Ishikawa (cell line): ENCODE data around the gene CLSTN2.

Experiments
- CEBPB ChIP-seq: IDR thresholded peaks from 2 replicates; pipeline ENCODE4 v1.6.1; 2012
- CREB1 ChIP-seq: IDR thresholded peaks from 2 replicates; pipeline ENCODE4 v1.6.1; 2012; ENCODE audit warnings: low read depth
- EGR1 ChIP-seq: IDR thresholded peaks from 2 replicates; pipeline ENCODE4 v1.6.1; 2012
- EP300 ChIP-seq: IDR thresholded peaks from 2 replicates; pipeline ENCODE4 v1.6.1; 2012; ENCODE audit warnings: borderline replicate concordance
- FOXM1 ChIP-seq: IDR thresholded peaks from 2 replicates; pipeline ENCODE4 v1.6.1; 2012; ENCODE audit warnings: low read depth, borderline replicate concordance
- NFIC ChIP-seq: IDR thresholded peaks from 2 replicates; pipeline ENCODE4 v1.6.1; 2012
- RAD21 ChIP-seq: IDR thresholded peaks from 2 replicates; pipeline ENCODE4 v1.6.1; 2012; ENCODE audit warnings: low read depth
- TAF1 ChIP-seq: IDR thresholded peaks from 2 replicates; pipeline ENCODE4 v1.6.1; 2012; ENCODE audit warnings: low read depth, mild to moderate bottlenecking
- TCF12 ChIP-seq: IDR thresholded peaks from 2 replicates; pipeline ENCODE4 v1.6.1; 2012; ENCODE audit warnings: low read depth
- TEAD4 ChIP-seq: IDR thresholded peaks from 2 replicates; pipeline ENCODE4 v1.6.1; 2012
- YY1 ChIP-seq: IDR thresholded peaks from 2 replicates; pipeline ENCODE4 v1.6.1; 2012; ENCODE audit warnings: low read depth
- ZBTB7A ChIP-seq: IDR thresholded peaks from 2 replicates; pipeline ENCODE4 v1.6.1; 2012; ENCODE audit warnings: low read depth
- TF ChIP-seq, protein P1 (sequence below): IDR thresholded peaks from 2 replicates; pipeline ENCODE4 v1.6.1; 2012; ENCODE audit warnings: low read depth, mild to moderate bottlenecking
- TF ChIP-seq, protein P2 (sequence below): IDR thresholded peaks from 2 replicates; pipeline ENCODE4 v1.6.1; 2012
- TF ChIP-seq, protein P3 (sequence below): IDR thresholded peaks from 2 replicates; pipeline ENCODE4 v1.6.1; 2012

CLSTN2 gene

DNA sequence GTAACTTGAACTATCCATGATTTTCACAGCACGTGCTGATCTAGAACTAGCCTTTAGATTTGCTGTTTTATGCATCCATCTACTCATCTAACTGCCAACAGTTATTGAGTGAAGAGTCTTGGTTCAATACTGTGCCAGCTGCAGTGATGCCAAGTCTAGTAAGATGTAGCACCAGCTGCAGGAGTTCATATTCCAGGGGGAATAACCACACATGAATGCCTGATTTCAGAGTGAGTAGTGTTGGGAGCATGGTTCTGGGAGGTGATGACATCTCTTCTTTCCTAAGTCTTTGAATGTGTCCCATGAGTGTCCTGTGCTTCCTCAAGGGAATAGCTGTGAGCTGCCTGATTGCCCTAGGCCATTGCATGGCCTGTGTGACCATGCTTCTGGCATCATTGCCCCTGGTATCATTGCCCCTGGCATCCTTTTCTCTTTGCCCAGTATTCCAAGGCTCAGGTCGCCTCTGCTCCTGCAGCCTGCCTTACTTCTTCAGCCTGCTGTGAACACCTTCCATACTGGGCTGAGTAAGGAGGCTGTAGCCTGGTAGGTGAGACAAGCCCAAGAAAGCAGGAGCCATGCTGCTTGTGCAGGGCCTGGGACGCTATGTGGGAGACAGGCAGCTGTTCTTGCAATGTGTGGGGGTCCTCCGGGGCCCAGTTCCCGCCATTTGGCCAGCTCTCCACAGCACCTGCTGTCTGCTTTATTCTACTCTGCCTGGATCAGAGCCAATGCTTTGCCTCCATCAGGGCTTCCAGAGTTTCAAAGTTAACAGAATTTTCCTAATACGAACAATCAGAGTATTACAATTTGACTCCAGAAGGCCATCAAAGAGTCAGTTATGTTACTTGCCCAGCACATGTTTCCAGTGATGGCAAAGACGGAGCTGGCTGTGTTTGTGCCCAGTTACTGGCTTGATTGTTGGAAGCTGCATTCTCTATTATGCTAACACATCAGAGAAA, 73.2 kb downstream of the CLSTN2 start:
- TF ChIP-seq YY1 (no peak), TAF1 (no peak), FOXM1 (no peak), CREB1 (no peak), RAD21 (no peak), ZBTB7A (no peak), EP300 (no peak), TCF12 (no peak), CEBPB (no peak), EGR1 (no peak)
- TF ChIP-seq, protein P1, sequence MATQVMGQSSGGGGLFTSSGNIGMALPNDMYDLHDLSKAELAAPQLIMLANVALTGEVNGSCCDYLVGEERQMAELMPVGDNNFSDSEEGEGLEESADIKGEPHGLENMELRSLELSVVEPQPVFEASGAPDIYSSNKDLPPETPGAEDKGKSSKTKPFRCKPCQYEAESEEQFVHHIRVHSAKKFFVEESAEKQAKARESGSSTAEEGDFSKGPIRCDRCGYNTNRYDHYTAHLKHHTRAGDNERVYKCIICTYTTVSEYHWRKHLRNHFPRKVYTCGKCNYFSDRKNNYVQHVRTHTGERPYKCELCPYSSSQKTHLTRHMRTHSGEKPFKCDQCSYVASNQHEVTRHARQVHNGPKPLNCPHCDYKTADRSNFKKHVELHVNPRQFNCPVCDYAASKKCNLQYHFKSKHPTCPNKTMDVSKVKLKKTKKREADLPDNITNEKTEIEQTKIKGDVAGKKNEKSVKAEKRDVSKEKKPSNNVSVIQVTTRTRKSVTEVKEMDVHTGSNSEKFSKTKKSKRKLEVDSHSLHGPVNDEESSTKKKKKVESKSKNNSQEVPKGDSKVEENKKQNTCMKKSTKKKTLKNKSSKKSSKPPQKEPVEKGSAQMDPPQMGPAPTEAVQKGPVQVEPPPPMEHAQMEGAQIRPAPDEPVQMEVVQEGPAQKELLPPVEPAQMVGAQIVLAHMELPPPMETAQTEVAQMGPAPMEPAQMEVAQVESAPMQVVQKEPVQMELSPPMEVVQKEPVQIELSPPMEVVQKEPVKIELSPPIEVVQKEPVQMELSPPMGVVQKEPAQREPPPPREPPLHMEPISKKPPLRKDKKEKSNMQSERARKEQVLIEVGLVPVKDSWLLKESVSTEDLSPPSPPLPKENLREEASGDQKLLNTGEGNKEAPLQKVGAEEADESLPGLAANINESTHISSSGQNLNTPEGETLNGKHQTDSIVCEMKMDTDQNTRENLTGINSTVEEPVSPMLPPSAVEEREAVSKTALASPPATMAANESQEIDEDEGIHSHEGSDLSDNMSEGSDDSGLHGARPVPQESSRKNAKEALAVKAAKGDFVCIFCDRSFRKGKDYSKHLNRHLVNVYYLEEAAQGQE, result no peak
- TF ChIP-seq, protein P2, sequence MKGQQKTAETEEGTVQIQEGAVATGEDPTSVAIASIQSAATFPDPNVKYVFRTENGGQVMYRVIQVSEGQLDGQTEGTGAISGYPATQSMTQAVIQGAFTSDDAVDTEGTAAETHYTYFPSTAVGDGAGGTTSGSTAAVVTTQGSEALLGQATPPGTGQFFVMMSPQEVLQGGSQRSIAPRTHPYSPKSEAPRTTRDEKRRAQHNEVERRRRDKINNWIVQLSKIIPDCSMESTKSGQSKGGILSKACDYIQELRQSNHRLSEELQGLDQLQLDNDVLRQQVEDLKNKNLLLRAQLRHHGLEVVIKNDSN, result no peak

DNA sequence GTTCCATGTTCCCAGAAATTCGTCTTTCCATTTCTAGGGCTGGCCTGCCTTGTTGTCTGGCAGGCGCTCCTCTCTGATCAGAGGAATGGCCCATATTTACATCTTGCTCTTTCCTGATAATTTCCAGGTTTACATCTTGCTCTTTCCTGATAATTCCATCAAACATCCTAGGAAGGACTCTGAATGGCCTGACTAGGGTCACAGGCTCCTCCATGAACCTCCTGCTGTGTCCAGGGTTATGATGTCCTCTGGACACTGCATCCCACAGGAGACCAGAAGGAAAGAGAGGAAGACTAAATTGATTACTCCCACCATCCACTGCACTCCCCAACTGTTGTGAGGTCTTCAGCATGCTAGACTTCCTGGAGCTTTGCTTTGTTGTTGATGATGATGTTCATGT, 75.4 kb downstream of the CLSTN2 start:
- TF ChIP-seq RAD21 (no peak), ZBTB7A (no peak), CEBPB (no peak), TAF1 (no peak), EP300 (no peak), NFIC (no peak), EGR1 (no peak), YY1 (no peak), CREB1 (no peak), TCF12 (no peak), FOXM1 (no peak), TEAD4 (no peak)
- TF ChIP-seq, protein P2, result no peak
- TF ChIP-seq, protein P1, result no peak
- TF ChIP-seq, protein P3, sequence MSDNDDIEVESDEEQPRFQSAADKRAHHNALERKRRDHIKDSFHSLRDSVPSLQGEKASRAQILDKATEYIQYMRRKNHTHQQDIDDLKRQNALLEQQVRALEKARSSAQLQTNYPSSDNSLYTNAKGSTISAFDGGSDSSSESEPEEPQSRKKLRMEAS, result no peak

DNA sequence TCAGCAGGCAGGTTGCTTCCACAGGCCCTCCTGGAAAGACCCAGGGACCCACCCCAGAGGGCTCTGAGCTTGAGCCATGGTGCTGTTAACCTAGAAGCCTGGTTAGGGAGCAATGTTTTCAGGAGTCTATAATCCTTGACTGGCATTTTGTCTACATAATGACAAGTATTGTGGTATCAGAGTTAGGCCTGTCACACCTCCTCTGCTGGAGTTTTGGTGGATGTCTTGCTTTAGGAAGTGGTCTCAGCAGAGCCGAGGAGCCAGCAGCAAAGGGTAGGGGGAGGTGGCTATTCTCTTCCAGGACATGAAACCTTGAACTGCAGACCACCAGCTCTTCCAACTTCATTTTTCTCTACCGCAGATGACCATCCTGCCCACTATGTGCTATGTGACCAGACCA, 76.1 kb downstream of the CLSTN2 start:
- TF ChIP-seq EP300 (no peak), CEBPB (no peak)

DNA sequence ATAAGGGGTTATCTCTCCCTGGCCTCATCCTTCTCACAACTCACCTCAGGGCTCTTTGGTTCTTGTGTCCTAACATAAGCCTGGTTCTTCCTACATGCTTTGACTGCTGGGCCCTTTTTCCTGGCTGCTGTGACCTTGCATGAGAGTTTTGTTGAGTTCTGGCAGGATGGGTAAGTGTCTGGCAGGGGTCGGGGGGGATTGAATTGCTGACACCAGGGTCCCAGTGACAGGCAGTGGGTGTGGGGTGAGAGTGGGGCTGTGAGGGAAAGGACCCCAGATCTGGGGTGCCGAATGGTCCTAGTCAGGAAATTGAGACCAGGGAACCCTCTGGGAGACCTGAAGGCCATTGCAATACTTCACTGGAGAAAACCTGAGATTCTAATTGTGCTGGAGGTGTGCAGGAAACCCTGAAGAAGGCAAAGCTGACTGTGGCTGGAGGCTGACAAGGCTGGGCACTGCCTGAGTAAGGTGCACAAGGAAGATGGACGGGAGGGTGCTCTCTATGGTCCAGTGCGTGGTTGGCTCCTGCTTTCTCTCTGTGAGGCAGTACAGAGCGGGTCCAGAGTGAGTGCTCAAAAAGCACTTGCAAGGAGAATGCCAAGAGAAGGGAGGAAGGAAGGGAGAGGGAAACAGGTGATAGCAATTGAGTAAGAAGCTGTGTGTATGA, 76.8 kb downstream of the CLSTN2 start:
- no peak for TF ChIP-seq EP300
- TF ChIP-seq ZBTB7A, result no peak
- no peak for TF ChIP-seq NFIC
- TF ChIP-seq EGR1, result no peak
- no peak for TF ChIP-seq TAF1
- TF ChIP-seq TEAD4, result no peak
- TF ChIP-seq CREB1, result no peak
- TF ChIP-seq, protein P2, result no peak
- TF ChIP-seq, protein P1, result no peak
- TF ChIP-seq YY1, result no peak
- TF ChIP-seq RAD21, result no peak
- no peak for TF ChIP-seq FOXM1
- no peak for TF ChIP-seq TCF12
- TF ChIP-seq, protein P3, result no peak
- TF ChIP-seq CEBPB, result no peak
